Duodenal mucosa (tissue), 2 donors: ENCODE measurements around the gene LYSMD2.

Experiments used
- H3K27ac ChIP-seq: one replicate; pipeline ENCODE4 v1.7.0; 2013; ENCODE audit warnings: low read depth, low read length
- H3K27me3 ChIP-seq, 2 donors: one replicate each; pipeline ENCODE4 v1.7.0; 2013; ENCODE audit warnings: low read length in 2 of 2, control low read depth in 1 of 2; ENCODE audit not compliant: insufficient read depth in 2 of 2, control insufficient read depth in 1 of 2
- H3K36me3 ChIP-seq, 2 donors: one replicate each; pipeline ENCODE4 v1.7.0; 2013; ENCODE audit warnings: low read length in 2 of 2, control low read depth in 1 of 2; ENCODE audit not compliant: insufficient read depth in 2 of 2, control insufficient read depth in 1 of 2
- H3K4me1 ChIP-seq, 2 donors: one replicate each; pipeline ENCODE4 v1.7.0; 2013; ENCODE audit warnings: low read length in 2 of 2, control low read depth in 1 of 2; ENCODE audit not compliant: insufficient read depth in 2 of 2, control insufficient read depth in 1 of 2
- H3K4me3 ChIP-seq, 2 donors: one replicate each; pipeline ENCODE4 v1.7.0; 2013; ENCODE audit warnings: low read length in 2 of 2, low read depth in 1 of 2
- H3K9ac ChIP-seq, 2 donors: one replicate each; pipeline ENCODE4 v1.7.0; 2013; ENCODE audit warnings: low read length in 2 of 2, low read depth in 1 of 2
- H3K9me3 ChIP-seq, 2 donors: one replicate each; pipeline ENCODE4 v1.7.0; 2013; ENCODE audit warnings: low read length in 2 of 2, control low read depth in 1 of 2; ENCODE audit not compliant: control insufficient read depth in 1 of 2

Gene LYSMD2

DNA sequence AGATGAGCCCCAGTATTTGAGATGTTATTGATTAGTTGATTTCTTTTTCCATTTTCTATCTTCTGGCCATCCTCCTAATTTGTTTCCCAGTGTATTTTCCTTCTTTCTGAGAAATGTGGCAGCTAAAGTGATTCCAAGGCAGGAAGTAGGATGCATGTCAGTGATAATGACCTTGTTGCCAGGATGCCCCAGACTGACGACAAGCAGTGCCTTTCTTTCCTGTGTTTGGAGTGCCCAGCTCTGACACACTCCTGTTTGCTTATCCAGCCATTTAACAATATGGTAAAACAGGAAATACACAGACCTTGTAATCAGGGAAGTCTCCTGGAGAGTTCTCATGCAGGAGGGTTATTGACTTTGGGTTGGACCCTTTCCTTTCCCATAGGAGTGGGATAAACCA lies 34.3 kb upstream of the LYSMD2 start:
- Histone ChIP-seq H3K27me3 (no peaks in the 10 kb centered on the region), H3K36me3 (peaks cover 0 to 4% of the 10 kb centered on the region in 2 donors), H3K9me3 (no peaks in the 10 kb centered on the region), H3K4me1 (peaks cover 9 to 15% of the 10 kb centered on the region in 2 donors), H3K9ac (no peak overlapping the region), H3K4me3 (no peak overlapping the region), H3K27ac (no peak overlapping the region)

DNA sequence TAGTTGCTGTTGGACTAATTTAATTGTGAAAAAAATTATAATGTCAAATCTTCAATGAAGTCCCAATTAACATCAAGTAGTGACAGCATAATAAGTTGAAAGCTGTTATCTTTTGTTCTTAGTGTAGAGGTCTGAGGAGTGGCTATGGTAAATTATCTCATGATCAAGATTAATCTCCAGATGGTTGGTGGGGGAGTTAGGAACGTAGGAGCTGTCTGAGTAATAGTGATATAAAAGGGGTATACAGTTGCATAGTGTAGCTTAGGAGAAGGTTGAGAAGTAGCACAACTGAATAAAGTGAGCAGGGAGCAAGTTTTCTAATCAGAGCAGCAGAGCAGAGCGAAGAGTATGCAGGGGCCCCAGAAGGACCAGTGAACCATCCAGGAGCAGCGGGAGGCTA lies 33.4 kb upstream of the LYSMD2 start:
- no peak overlapping the region for H3K9ac ChIP-seq
- H3K9me3 ChIP-seq: no peaks in the 10 kb centered on the region
- no peak overlapping the region for H3K4me3 ChIP-seq
- peaks cover 7 to 8% of the 10 kb centered on the region in 2 donors for H3K4me1 ChIP-seq
- peaks cover 0 to 4% of the 10 kb centered on the region in 2 donors for H3K36me3 ChIP-seq
- H3K27ac ChIP-seq: no peak overlapping the region
- H3K27me3 ChIP-seq: no peaks in the 10 kb centered on the region

DNA sequence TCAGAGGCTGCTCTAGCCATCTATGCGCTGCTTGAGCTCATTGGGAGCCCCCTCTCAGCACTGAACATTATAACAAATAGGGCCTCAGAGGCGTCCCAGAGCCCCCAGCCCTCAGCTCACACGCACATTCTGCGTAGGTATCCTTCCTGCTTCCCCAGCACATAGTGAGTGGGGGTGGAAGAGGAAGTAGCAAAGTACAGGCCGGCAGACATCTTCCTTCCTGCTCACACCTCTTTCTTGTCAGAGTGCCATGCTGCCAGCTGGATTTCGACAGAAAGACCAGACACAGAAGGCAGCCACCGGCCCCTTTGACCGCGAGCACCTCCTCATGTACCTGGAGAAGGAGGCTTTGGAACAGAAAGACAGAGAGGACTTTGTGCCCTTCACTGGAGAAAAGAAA lies 30.6 kb upstream of the LYSMD2 start:
- Histone ChIP-seq H3K27me3 (no peaks in the 10 kb centered on the region), H3K9ac (no peak overlapping the region), H3K36me3 (no peaks in the 10 kb centered on the region), H3K4me3 (no peak overlapping the region), H3K9me3 (no peaks in the 10 kb centered on the region), H3K27ac (no peak overlapping the region), H3K4me1 (peaks cover 6 to 8% of the 10 kb centered on the region in 2 donors)

DNA sequence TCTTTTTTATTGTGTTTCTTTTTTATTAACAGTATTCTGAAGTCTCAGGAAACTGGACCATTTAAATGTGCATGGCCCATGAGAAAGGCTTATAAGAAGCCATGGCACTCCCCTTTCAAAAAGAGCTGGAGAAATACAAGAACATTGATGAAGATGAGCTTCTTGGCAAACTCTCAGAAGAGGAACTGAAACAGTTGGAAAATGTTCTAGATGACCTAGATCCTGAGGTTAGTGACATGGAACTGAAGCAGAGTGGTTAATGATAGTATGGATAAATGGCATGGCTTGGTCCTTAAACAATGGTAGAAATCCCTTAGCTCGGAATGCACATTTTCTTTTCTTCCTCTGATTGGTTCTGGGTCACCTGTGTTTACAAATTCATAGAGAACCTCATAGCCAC lies 28.9 kb upstream of the LYSMD2 start:
- Histone ChIP-seq H3K4me1 (peaks cover 6 to 8% of the 10 kb centered on the region in 2 donors), H3K9ac (no peak overlapping the region), H3K27ac (no peak overlapping the region), H3K9me3 (no peaks in the 10 kb centered on the region), H3K27me3 (no peaks in the 10 kb centered on the region), H3K36me3 (no peaks in the 10 kb centered on the region), H3K4me3 (no peak overlapping the region)

DNA sequence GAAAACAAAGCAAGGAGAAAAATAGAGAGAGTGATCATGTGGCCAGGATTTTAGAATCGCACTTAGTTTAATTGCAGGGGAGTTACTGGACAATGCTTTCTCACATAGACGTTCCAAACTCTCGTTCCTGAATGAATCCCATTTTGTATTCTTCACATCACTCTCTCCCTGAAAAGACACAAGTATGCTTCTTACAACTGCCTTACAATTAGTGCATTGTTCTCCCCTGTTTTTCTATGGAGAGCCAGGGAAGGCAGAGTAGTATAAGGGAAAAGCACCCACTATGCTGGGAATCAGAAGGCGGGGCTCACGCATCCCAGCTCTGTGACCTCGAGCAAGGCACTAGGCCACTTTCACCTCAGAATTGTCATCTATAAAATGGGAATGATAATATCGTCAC lies 28.3 kb upstream of the LYSMD2 start:
- H3K27me3 ChIP-seq: no peaks in the 10 kb centered on the region
- H3K9me3 ChIP-seq: no peaks in the 10 kb centered on the region
- H3K4me1 ChIP-seq: peaks cover 6 to 8% of the 10 kb centered on the region in 2 donors
- H3K36me3 ChIP-seq: no peaks in the 10 kb centered on the region
- H3K4me3 ChIP-seq: no peak overlapping the region
- H3K27ac ChIP-seq: no peak overlapping the region
- no peak overlapping the region for H3K9ac ChIP-seq

DNA sequence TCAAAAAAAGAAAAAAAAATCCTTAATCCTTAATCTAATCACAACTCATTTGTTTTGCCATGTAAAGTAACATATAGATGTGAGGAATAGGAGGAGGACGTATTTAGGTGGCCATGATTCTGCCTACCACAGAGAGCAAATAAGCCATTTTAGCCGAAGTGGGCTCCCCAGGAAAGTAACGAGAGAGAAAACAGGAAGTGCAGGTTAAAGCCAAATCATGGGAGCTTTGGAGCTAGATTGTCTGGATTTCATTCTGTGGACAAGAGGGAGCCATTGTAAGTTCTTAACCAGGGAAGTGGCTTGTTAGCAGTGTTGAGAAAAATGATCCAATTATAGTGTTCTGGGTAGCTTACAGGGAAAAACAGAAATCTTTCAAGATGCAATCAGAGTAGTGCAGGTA lies 23.4 kb upstream of the LYSMD2 start:
- no peaks in the 10 kb centered on the region for H3K36me3 ChIP-seq
- H3K4me1 ChIP-seq: peaks cover 4 to 8% of the 10 kb centered on the region in 2 donors
- no peak overlapping the region for H3K27ac ChIP-seq
- H3K9me3 ChIP-seq: no peaks in the 10 kb centered on the region
- no peaks in the 10 kb centered on the region for H3K27me3 ChIP-seq
- H3K9ac ChIP-seq: no peak overlapping the region
- H3K4me3 ChIP-seq: no peak overlapping the region

DNA sequence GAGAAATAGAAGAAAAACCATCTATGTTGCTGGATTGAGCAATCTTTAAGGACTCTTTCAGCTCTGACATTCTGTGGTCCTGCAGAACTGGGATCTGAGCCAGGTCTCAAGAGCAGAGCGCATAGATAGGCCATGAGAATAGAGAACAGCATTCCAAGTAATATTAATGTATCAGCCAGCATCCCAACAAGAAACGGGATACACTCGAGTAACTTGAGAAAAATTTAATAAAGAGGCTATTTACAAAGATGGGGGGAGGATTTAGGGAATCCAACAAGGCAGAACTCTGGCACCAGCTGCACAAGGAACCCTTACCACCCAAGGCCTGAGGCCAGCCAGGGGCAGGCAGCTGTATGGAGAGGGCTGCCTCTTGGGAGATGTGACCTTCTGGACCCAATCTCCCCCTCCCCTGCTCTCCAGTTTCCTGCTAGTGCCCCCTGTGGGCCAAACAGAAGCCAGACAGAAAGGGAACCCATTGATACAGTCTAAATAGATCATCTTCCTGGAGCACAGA lies 22.2 kb upstream of the LYSMD2 start:
- Histone ChIP-seq H3K9ac (no peak overlapping the region), H3K9me3 (no peaks in the 10 kb centered on the region), H3K27me3 (peaks cover 4 to 6% of the 10 kb centered on the region in 2 donors), H3K4me1 (peaks cover 4 to 8% of the 10 kb centered on the region in 2 donors), H3K36me3 (no peaks in the 10 kb centered on the region), H3K4me3 (no peak overlapping the region), H3K27ac (no peak overlapping the region)

DNA sequence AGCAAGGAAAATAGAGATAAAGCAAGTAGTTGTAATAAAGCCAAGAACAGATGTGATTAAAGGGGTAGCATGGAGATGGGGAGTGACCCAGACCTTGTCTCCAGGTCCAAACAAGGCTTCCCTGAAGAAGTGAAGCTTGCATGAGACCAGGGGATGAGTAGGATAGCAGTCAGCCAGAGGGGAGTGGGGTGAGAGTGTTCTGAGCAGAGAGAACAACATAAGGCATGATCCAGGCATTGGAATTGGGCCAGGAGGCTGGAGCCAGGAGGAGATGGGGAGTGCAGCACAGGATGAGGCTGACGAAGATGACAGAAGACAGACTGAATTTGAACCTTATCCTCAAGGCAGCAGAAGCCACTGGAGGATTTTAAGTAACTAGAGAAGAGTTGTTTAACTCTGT lies 21.2 kb upstream of the LYSMD2 start:
- Histone ChIP-seq H3K9ac (no peak overlapping the region), H3K9me3 (no peaks in the 10 kb centered on the region), H3K4me3 (no peak overlapping the region), H3K27ac (no peak overlapping the region), H3K4me1 (peaks cover 4 to 8% of the 10 kb centered on the region in 2 donors), H3K27me3 (peaks cover 4 to 6% of the 10 kb centered on the region in 2 donors), H3K36me3 (no peaks in the 10 kb centered on the region)

DNA sequence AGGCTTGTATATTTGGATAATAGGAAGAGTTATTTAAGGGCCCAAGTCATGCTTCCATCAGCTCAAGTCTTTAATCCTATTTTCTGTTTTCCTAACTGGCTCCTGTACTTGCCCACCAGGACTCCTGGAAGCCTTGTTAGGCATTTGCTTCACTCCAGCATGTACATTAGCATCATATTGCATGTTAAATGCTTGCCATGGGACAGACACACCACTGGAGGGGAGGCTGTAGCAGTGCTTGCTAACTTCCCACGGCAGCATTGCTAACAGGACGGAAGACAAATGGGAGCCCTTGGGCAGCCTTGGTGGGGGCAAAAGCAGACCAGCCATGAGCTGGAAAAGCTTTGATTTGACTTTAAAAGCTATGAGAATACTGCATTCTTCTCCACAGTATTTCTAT lies 20.0 kb upstream of the LYSMD2 start:
- Histone ChIP-seq H3K4me1 (peaks cover 7 to 10% of the 10 kb centered on the region in 2 donors), H3K9me3 (no peaks in the 10 kb centered on the region), H3K36me3 (no peaks in the 10 kb centered on the region)

DNA sequence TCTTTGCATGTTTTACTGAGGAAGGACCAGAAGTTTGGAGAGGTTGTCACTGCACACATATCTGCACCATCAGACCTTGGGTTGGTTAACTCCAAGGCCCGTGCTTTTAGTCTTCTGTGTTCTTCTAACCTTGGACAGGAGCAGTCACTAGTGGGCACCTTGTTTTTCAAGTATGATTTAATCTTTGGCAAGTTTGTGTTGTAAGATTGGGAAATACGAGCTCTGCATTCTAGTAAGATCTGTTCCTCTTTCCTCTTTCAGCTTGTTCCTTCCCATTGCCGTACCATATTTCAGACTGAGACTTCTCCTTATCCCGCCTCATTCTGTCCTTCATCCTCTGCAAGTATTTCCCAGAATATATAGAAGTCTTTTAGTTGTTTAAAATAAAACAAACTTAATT lies 19.0 kb upstream of the LYSMD2 start:
- Histone ChIP-seq H3K27me3 (peaks cover 8 to 19% of the 10 kb centered on the region in 2 donors), H3K4me1 (peaks cover 12 to 16% of the 10 kb centered on the region in 2 donors), H3K27ac (no peak overlapping the region), H3K9me3 (no peaks in the 10 kb centered on the region), H3K9ac (no peak overlapping the region), H3K4me3 (no peak overlapping the region), H3K36me3 (no peaks in the 10 kb centered on the region)

More for the DNA sequence above, 20.0 kb upstream of the LYSMD2 start:
- Histone ChIP-seq H3K27ac (no peak overlapping the region), H3K4me3 (no peak overlapping the region), H3K9ac (no peak overlapping the region), H3K27me3 (peaks cover 8 to 17% of the 10 kb centered on the region in 2 donors)

DNA sequence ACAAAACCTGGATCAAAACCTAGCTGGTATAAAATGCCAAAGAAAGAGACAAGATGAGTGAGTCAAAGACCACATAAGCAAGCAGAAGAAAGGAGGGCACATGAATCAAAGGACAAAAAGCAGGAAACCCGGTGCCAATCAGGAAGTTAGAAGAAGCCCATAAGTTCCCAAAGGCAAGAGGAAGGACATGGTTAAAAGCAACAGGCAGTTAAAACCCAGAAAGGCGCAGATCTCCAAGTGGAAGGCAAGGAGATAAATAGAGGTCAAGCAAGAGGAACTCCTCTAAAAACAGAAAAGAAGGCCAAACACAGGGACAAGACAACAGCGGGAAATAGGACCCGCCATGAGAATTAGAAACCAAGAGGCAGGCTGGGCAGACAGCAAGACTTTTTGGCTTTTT lies 18.3 kb upstream of the LYSMD2 start:
- Histone ChIP-seq H3K9ac (no peak overlapping the region), H3K4me3 (no peak overlapping the region), H3K27ac (no peak overlapping the region), H3K27me3 (peaks cover 8 to 23% of the 10 kb centered on the region in 2 donors), H3K36me3 (no peaks in the 10 kb centered on the region), H3K4me1 (peaks cover 17 to 20% of the 10 kb centered on the region in 2 donors), H3K9me3 (no peaks in the 10 kb centered on the region)
